Fibroblast of upper back skin (primary cell): ENCODE results near the gene USP21.

Experiments used
- DNase-seq: peaks from one replicate; pipeline ENCODE4 v3.0.0-alpha.2; 2013

Gene USP21

DNA sequence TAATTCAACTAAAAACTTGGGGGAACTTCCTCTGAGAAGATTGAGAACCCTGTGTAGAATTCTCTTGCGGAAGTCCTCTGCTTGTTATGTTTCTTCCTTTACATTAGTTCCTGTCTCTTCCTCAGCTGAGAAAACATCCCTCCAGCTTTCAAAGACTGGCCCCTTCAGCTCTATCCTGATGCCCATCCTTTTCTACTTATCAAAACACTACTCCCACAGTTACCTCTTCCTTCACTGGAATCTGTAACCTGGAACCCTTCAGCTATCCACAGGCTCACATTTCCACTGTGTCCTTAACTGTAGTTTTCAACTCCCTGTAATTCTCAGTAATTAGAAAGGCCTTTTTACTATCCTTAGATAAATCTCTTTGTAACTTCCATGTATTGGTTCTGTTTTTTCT, 20.9 kb upstream of the USP21 start:
- DNase-seq: no peak

- DNase-seq: peak; percentile 45
These were observed 19.5 kb upstream of the USP21 start for GRCh38 chr1:161139766-161140165.

- no peak for DNase-seq
These were observed 18.4 kb upstream of the USP21 start for GRCh38 chr1:161140755-161141400.

GRCh38 chr1:161145832-161146231, 13.5 kb upstream of the USP21 start:
- DNase-seq: no peak

- DNase-seq: no peak
These were observed 6.1 kb upstream of the USP21 start for GRCh38 chr1:161153176-161153575.

DNA sequence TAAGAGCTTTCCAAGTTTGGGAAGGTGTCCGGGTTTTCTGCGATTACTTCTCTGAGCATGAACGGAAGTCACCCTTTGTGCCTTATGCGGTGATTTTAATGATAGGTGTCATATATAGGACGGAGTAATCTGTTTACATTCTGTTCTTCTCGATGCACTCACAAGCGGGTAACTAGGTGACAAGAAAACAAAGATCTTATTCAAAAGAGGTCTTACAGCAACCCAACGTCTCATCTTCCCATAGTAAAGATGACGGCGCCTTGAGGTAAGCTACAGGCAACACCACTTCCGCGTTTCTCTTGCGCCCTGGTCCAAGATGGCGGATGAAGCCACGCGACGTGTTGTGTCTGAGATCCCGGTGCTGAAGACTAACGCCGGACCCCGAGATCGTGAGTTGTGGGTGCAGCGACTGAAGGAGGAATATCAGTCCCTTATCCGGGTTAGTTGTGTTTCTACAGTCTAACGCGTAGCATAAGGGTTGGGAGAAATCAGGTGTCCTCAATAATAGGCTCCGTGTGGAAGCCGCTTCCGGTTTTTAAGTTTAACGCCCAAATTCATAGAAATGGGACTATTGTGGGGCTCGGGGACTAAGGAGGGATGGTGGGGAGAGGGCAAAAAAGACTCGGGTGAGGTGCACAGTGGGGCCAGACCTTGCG, 5.5 kb upstream of the USP21 start, which contains the start of gene UFC1:
TSS of gene UFC1 (plus strand) at position 297 of the 656 bp plus-strand sequence. CDS start at position 317, 20 bp downstream.
- peak; percentile 88 for DNase-seq

GRCh38 chr1:161157867-161158266, 1.4 kb upstream of the USP21 start:
- no peak for DNase-seq

- no peak for DNase-seq
These were observed 837 bp upstream of the USP21 start for GRCh38 chr1:161158316-161159010.

DNA sequence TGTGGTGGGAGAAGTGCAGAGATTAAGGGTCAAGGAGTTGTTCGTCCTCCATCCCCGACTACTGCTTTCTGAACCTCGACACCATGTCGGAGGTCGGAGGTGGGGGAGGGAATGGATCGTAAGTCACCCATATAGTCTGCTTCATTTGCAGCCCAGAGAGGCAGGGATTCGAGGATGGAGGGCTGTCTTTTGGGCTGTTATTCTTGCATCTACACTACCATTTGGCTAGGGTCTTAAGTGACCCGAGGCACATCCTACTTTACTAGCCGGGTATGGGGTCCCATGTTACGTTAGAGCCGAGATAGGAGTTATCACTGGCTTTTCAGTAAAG, 578 bp downstream of the USP21 start:
- no peak for DNase-seq

DNA sequence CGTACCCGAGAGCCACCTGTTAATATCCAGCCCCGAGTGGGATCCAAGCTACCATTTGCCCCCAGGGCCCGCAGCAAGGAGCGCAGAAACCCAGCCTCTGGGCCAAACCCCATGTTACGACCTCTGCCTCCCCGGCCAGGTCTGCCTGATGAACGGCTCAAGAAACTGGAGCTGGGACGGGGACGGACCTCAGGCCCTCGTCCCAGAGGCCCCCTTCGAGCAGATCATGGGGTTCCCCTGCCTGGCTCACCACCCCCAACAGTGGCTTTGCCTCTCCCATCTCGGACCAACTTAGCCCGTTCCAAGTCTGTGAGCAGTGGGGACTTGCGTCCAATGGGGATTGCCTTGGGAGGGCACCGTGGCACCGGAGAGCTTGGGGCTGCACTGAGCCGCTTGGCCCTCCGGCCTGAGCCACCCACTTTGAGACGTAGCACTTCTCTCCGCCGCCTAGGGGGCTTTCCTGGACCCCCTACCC, 1.4 kb downstream of the USP21 start:
- no peak for DNase-seq

GRCh38 chr1:161161652-161162051, 2.4 kb downstream of the USP21 start:
- DNase-seq: no peak

DNA sequence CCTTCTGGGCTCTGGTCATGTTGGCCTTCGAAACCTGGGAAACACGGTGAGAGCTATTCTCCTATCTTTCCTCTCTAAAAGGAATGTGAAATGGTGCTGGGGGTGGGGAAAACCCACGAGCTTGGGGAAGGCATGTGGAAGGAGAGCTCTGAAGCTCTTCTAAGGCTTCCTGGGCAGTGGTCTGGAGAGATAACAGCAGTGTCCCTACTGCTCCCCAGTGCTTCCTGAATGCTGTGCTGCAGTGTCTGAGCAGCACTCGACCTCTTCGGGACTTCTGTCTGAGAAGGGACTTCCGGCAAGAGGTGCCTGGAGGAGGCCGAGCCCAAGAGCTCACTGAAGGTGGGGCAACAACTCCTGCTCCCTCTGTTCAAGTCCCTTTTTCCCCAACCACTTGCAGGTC, 2.8 kb downstream of the USP21 start:
- DNase-seq: no peak

DNA sequence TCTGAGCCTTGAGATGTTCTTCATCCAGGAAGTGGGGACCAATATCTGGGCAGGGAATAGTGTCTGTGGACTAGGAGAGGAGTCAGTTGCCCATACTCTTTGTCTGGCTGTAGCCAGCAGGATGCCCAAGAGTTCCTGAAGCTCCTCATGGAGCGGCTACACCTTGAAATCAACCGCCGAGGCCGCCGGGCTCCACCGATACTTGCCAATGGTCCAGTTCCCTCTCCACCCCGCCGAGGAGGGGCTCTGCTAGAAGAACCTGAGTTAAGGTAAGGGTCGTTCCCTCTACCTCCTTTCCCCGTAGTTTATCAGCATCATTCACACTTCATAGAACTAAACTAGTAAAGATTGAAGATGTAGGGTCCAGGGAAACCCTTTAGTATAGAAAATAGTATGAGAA, 3.5 kb downstream of the USP21 start:
- DNase-seq: no peak

GRCh38 chr1:161163793-161164192, 4.5 kb downstream of the USP21 start:
- no peak for DNase-seq

DNA sequence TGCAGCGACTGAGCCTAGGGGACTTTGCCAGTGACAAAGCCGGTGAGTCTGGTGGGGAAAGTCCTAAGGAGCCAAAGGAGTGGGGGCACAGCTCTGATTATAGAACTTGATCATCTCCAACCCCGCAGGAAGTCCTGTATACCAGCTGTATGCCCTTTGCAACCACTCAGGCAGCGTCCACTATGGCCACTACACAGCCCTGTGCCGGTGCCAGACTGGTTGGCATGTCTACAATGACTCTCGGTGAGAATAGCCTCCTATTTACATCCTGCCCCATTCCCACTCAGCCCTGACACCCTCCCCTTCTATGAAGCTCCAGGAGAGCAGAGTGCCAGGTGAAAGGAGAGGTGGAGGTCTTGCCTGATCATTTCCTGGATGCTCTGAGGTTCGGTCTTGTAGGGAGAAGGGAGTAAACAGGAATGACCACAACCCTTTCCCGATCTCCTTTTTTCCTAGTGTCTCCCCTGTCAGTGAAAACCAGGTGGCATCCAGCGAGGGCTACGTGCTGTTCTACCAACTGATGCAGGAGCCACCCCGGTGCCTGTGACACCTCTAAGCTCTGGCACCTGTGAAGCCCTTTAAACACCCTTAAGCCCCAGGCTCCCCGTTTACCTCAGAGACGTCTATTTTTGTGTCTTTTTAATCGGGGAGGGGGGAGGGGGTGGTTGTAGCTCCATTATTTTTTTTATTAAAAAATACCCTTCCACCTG, 5.8 kb downstream of the USP21 start:
- no peak for DNase-seq

GRCh38 chr1:161165742-161166668, 6.7 kb downstream of the USP21 start, which contains the start of gene PPOX:
PPOX (plus strand) TSS chr1:161166426; CDS start chr1:161166848, 422 bp downstream.
- peak; percentile 97 for DNase-seq

- DNase-seq: no peak
These were observed 7.6 kb downstream of the USP21 start for GRCh38 chr1:161166669-161167548.

DNA sequence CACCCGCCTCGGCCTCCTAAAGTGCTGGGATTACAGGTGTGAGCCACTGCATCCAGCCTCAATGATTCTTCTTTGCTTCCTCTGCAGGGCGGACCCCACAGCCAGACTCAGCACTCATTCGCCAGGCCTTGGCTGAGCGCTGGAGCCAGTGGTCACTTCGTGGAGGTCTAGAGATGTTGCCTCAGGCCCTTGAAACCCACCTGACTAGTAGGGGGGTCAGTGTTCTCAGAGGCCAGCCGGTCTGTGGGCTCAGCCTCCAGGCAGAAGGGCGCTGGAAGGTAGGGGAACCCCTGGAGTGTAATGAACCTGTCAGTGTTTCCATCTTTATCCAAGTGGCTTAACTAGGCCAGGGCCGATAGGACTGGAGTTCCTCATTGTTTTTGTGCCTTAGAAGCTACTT, 9.6 kb downstream of the USP21 start:
- DNase-seq: no peak

- DNase-seq: no peak
These were observed 11.9 kb downstream of the USP21 start for GRCh38 chr1:161171191-161171590.

- no peak for DNase-seq
These were observed 12.4 kb downstream of the USP21 start for GRCh38 chr1:161171696-161172095.

- DNase-seq: no peak
These were observed 13.0 kb downstream of the USP21 start for GRCh38 chr1:161172349-161172748.
